Loucy (cell line): ENCODE measurements around the gene NAA20.

ENCODE experiments used
- H2AFZ ChIP-seq: fragments of 200-600 bp; sonication (generic); 2 replicates; pipeline ENCODE4 v1.6.0; 2016; ENCODE audit warnings: antibody characterized with exemption, mild to moderate bottlenecking, low read length, moderate library complexity
- H3F3A ChIP-seq: fragments of 200-600 bp; 2 replicates; pipeline ENCODE4 v1.6.0; 2016; ENCODE audit warnings: antibody characterized with exemption, low read depth, mild to moderate bottlenecking
- H3K27me3 ChIP-seq: fragments of 200-600 bp; sonication (generic); 2 replicates; pipeline ENCODE4 v1.6.1; 2014; ENCODE audit warnings: low read length, mild to moderate bottlenecking; ENCODE audit not compliant: insufficient read depth, poor library complexity, severe bottlenecking
- H3K36me3 ChIP-seq: fragments of 200-600 bp; sonication (generic); 2 replicates; pipeline ENCODE4 v1.6.1; 2016; ENCODE audit warnings: low read length; ENCODE audit not compliant: insufficient read depth
- H3K4me1 ChIP-seq: fragments of 200-600 bp; sonication (generic); 2 replicates; pipeline ENCODE4 v1.5.1; 2014; ENCODE audit warnings: low read length, mild to moderate bottlenecking; ENCODE audit not compliant: insufficient read depth, poor library complexity, severe bottlenecking
- H3K4me2 ChIP-seq: fragments of 200-600 bp; sonication (generic); 2 replicates; pipeline ENCODE4 v1.6.0; 2014; ENCODE audit warnings: antibody characterized with exemption, low read length, low read depth, mild to moderate bottlenecking; ENCODE audit not compliant: poor library complexity, severe bottlenecking
- H3K4me3 ChIP-seq: fragments of 200-600 bp; sonication (generic); 2 replicates; pipeline ENCODE4 v1.5.1; 2014; ENCODE audit warnings: low read length, mild to moderate bottlenecking, mixed read lengths; ENCODE audit not compliant: poor library complexity, severe bottlenecking
- H3K79me2 ChIP-seq: fragments of 200-600 bp; sonication (generic); 2 replicates; pipeline ENCODE4 v1.6.1; 2014; ENCODE audit warnings: low read length; ENCODE audit not compliant: insufficient read depth
- H3K9ac ChIP-seq: fragments of 200-600 bp; sonication (generic); 2 replicates; pipeline ENCODE4 v1.6.0; 2014; ENCODE audit warnings: mild to moderate bottlenecking, low read depth, low read length, moderate library complexity; ENCODE audit not compliant: poor library complexity, severe bottlenecking
- H3K9me2 ChIP-seq: fragments of 200-600 bp; sonication (generic); replicated peaks from 2 replicates; pipeline ENCODE4 v1.6.1; 2016; ENCODE audit warnings: low read depth, low read length, mixed read lengths
- H3K9me3 ChIP-seq: fragments of 200-600 bp; sonication (generic); 2 replicates; pipeline ENCODE4 v1.6.1; 2014; ENCODE audit warnings: mild to moderate bottlenecking, antibody characterized with exemption, low read length, low read depth; ENCODE audit not compliant: insufficient read depth
- H4K20me1 ChIP-seq: fragments of 200-600 bp; sonication (generic); 2 replicates; pipeline ENCODE4 v1.6.0; 2014; ENCODE audit warnings: antibody characterized with exemption, low read length, mild to moderate bottlenecking; ENCODE audit not compliant: insufficient read depth, poor library complexity, severe bottlenecking
- CTCF ChIP-seq: fragments of 200-600 bp; sonication (generic); conservative IDR thresholded peaks from 2 replicates; pipeline ENCODE4 v1.5.1; 2014; ENCODE audit warnings: mild to moderate bottlenecking, antibody characterized with exemption, low read length
- EZH2phosphoT487 ChIP-seq: fragments of 200-600 bp; IDR thresholded peaks from 2 replicates; pipeline ENCODE4 v1.6.1; 2018; ENCODE audit warnings: antibody characterized with exemption, mild to moderate bottlenecking, moderate library complexity, borderline replicate concordance

Gene NAA20

GRCh38 chr20:19976595-19977372 is 40.4 kb upstream of the NAA20 start:
- Histone ChIP-seq H3K36me3 (no peaks in the 10 kb centered on the region), H3K4me1 (peaks cover 5% of the 10 kb centered on the region), H3K9me3 (no peaks in the 10 kb centered on the region), H3K9me2 (no peaks in the 10 kb centered on the region), H3K4me3 (no peak overlapping the region), H3F3A (no peaks in the 10 kb centered on the region), H3K9ac (no peak overlapping the region), H3K27me3 (no peaks in the 10 kb centered on the region), H3K4me2 (no peak overlapping the region), H4K20me1 (no peaks in the 10 kb centered on the region), H2AFZ (no peak overlapping the region), H3K79me2 (no peaks in the 10 kb centered on the region)
- no peak for TF ChIP-seq CTCF
- no peak for TF ChIP-seq EZH2phosphoT487

- no peak overlapping the region for H3K4me2 ChIP-seq
- H3K4me3 ChIP-seq: no peak overlapping the region
- no peaks in the 10 kb centered on the region for H3K9me2 ChIP-seq
- no peaks in the 10 kb centered on the region for H3K9me3 ChIP-seq
- no peaks in the 10 kb centered on the region for H4K20me1 ChIP-seq
- no peaks in the 10 kb centered on the region for H3K36me3 ChIP-seq
- H3K4me1 ChIP-seq: peaks cover 5% of the 10 kb centered on the region
- no peaks in the 10 kb centered on the region for H3K27me3 ChIP-seq
- no peak overlapping the region for H2AFZ ChIP-seq
- no peaks in the 10 kb centered on the region for H3F3A ChIP-seq
- no peak for TF ChIP-seq EZH2phosphoT487
- TF ChIP-seq CTCF: no peak
- no peaks in the 10 kb centered on the region for H3K79me2 ChIP-seq
- no peak overlapping the region for H3K9ac ChIP-seq
These were observed 39.8 kb upstream of the NAA20 start for GRCh38 chr20:19977373-19977770.

GRCh38 chr20:19978511-19979210 is 38.5 kb upstream of the NAA20 start:
- no peaks in the 10 kb centered on the region for H4K20me1 ChIP-seq
- H3K4me3 ChIP-seq: no peak overlapping the region
- H3K4me2 ChIP-seq: no peak overlapping the region
- TF ChIP-seq CTCF: no peak
- TF ChIP-seq EZH2phosphoT487: no peak
- H3K79me2 ChIP-seq: no peaks in the 10 kb centered on the region
- H3F3A ChIP-seq: no peaks in the 10 kb centered on the region
- no peaks in the 10 kb centered on the region for H3K9me3 ChIP-seq
- no peaks in the 10 kb centered on the region for H3K36me3 ChIP-seq
- H3K9ac ChIP-seq: no peak overlapping the region
- no peak overlapping the region for H2AFZ ChIP-seq
- peaks cover 4% of the 10 kb centered on the region for H3K4me1 ChIP-seq
- H3K27me3 ChIP-seq: no peaks in the 10 kb centered on the region
- H3K9me2 ChIP-seq: no peaks in the 10 kb centered on the region
